ENCODE results near the gene C12orf57.

C12orf57 gene

GRCh38 chr12:6921539-6921938 is 22.3 kb upstream of the C12orf57 start:
- no peak for TF ChIP-seq CTCF (IDR thresholded peaks at IDR 0.05; ENCODE audit: low read depth, low read length, missing control alignments)
- no peak overlapping the region for H3K4me3 ChIP-seq (ENCODE audit: low read depth, low read length)
- DNase-seq (ENCODE audit: low read depth): no peak

- no peak for DNase-seq (ENCODE audit: low read depth)
- H3K4me3 ChIP-seq (ENCODE audit: low read depth, low read length): peak overlapping the region; percentile 2
- no peak for TF ChIP-seq CTCF (IDR thresholded peaks at IDR 0.05; ENCODE audit: low read depth, low read length, missing control alignments)
These were observed 21.6 kb upstream of the C12orf57 start for GRCh38 chr12:6921996-6922946.

GRCh38 chr12:6923003-6923732 is 20.7 kb upstream of the C12orf57 start:
- no peak for TF ChIP-seq CTCF (IDR thresholded peaks at IDR 0.05; ENCODE audit: low read depth, low read length, missing control alignments)
- DNase-seq (ENCODE audit: low read depth): no peak
- no peak overlapping the region; the same call in 1 of the 2 replicates for H3K4me3 ChIP-seq (ENCODE audit: low read depth, low read length)

GRCh38 chr12:6923851-6924250 is 20.0 kb upstream of the C12orf57 start:
- no peak for DNase-seq (ENCODE audit: low read depth)
- H3K4me3 ChIP-seq (ENCODE audit: low read depth, low read length): no peak overlapping the region
- TF ChIP-seq CTCF (IDR thresholded peaks at IDR 0.05; ENCODE audit: low read depth, low read length, missing control alignments): no peak

GRCh38 chr12:6925239-6925539 is 18.6 kb upstream of the C12orf57 start:
- TF ChIP-seq CTCF (IDR thresholded peaks at IDR 0.05; ENCODE audit: low read depth, low read length, missing control alignments): no peak
- H3K4me3 ChIP-seq (ENCODE audit: low read depth, low read length): no peak overlapping the region
- DNase-seq (ENCODE audit: low read depth): no peak

GRCh38 chr12:6925540-6926279 is 18.1 kb upstream of the C12orf57 start:
- TF ChIP-seq CTCF (IDR thresholded peaks at IDR 0.05; ENCODE audit: low read depth, low read length, missing control alignments): no peak
- no peak for DNase-seq (ENCODE audit: low read depth)
- no peak overlapping the region for H3K4me3 ChIP-seq (ENCODE audit: low read depth, low read length)

All from GM12864 (cell line).